Neural crest cell (in vitro differentiated cells): ENCODE data around the gene BCAR1. TPM values are rescaled to one million over a fixed set of nuclear protein-coding genes. Genes with fewer than 3 reads are reported as not detected.

Experiments
- DNase-seq: peaks from one replicate; pipeline ENCODE4 v3.0.0; 2021; ENCODE audit warnings: low read depth, mixed read lengths, low spot score
- H3K27ac Mint-ChIP-seq: one replicate; pipeline ENCODE4 v1.8.0; 2021; ENCODE audit warnings: mild to moderate bottlenecking, mixed read lengths; ENCODE audit not compliant: unreplicated experiment
- H3K27me3 Mint-ChIP-seq: 2 replicates; pipeline ENCODE4 v1.8.0; 2021; ENCODE audit warnings: low read depth, mild to moderate bottlenecking, mixed read lengths
- H3K36me3 Mint-ChIP-seq: 2 replicates; pipeline ENCODE4 v1.8.0; 2021; ENCODE audit warnings: low read depth, mild to moderate bottlenecking, mixed read lengths
- H3K4me1 Mint-ChIP-seq: 2 replicates; pipeline ENCODE4 v1.8.0; 2021; ENCODE audit warnings: mixed read lengths
- H3K4me3 Mint-ChIP-seq: one replicate; pipeline ENCODE4 v1.8.0; 2021; ENCODE audit warnings: mild to moderate bottlenecking, mixed read lengths
- H3K9me3 Mint-ChIP-seq: 2 replicates; pipeline ENCODE4 v1.8.0; 2021; ENCODE audit warnings: mixed read lengths
- CTCF ChIP-seq: fragments of 200-600 bp; sonication (generic); conservative IDR thresholded peaks from 2 replicates; pipeline ENCODE4 v1.5.0; 2021; ENCODE audit warnings: antibody characterized with exemption, mild to moderate bottlenecking
- total RNA-seq: library from RNA; stranded (reverse); gene quantifications from 2 replicates; pipeline ENCODE4 v1.2.1, GENCODE V29; 2021

BCAR1 gene
- total RNA-seq, 1 donor from 2014 or later, result 63.8 TPM

GRCh38 chr16:75256059-75256571 lies 4.7 kb upstream of the BCAR1 start:
- no peak overlapping the region for H3K4me3 Mint-ChIP-seq
- no peaks in the 10 kb centered on the region for H3K36me3 Mint-ChIP-seq
- H3K27ac Mint-ChIP-seq, result no peak overlapping the region
- H3K9me3 Mint-ChIP-seq, result no peaks in the 10 kb centered on the region
- no peaks in the 10 kb centered on the region for H3K27me3 Mint-ChIP-seq
- TF ChIP-seq CTCF, result no peak
- no peak for DNase-seq
- peaks cover 46% of the 10 kb centered on the region for H3K4me1 Mint-ChIP-seq

- no peak overlapping the region for H3K27ac Mint-ChIP-seq
- H3K27me3 Mint-ChIP-seq, result peaks cover 7% of the 10 kb centered on the region
- no peak for TF ChIP-seq CTCF
- H3K36me3 Mint-ChIP-seq, result no peaks in the 10 kb centered on the region
- DNase-seq, result no peak
- peaks cover 49% of the 10 kb centered on the region for H3K4me1 Mint-ChIP-seq
- H3K9me3 Mint-ChIP-seq, result no peaks in the 10 kb centered on the region
- H3K4me3 Mint-ChIP-seq, result peak overlapping the region; percentile 47
Observed at GRCh38 chr16:75254359-75254837, 3.0 kb upstream of the BCAR1 start.

GRCh38 chr16:75252946-75253911 lies 1.8 kb upstream of the BCAR1 start:
- peaks cover 7% of the 10 kb centered on the region for H3K27me3 Mint-ChIP-seq
- no peaks in the 10 kb centered on the region for H3K36me3 Mint-ChIP-seq
- no peak for TF ChIP-seq CTCF
- no peak for DNase-seq
- H3K9me3 Mint-ChIP-seq, result no peaks in the 10 kb centered on the region
- H3K4me3 Mint-ChIP-seq, result peak overlapping the region; percentile 80
- H3K4me1 Mint-ChIP-seq, result peaks cover 50% of the 10 kb centered on the region
- no peak overlapping the region for H3K27ac Mint-ChIP-seq

- no peak for TF ChIP-seq CTCF
- no peak for DNase-seq
- Mint-ChIP-seq H3K27me3 (peaks cover 7% of the 10 kb centered on the region), H3K4me1 (peaks cover 50% of the 10 kb centered on the region), H3K4me3 (peak overlapping the region; percentile 88), H3K36me3 (no peaks in the 10 kb centered on the region), H3K9me3 (no peaks in the 10 kb centered on the region), H3K27ac (no peak overlapping the region)
Observed at GRCh38 chr16:75252049-75252864, 833 bp upstream of the BCAR1 start.

GRCh38 chr16:75250809-75251279 lies 580 bp downstream of the BCAR1 start:
- peaks cover 7% of the 10 kb centered on the region for H3K27me3 Mint-ChIP-seq

More at GRCh38 chr16:75250809-75251279, 580 bp downstream of the BCAR1 start:
- peak overlapping the region; percentile 88 for H3K4me3 Mint-ChIP-seq
- no peak for TF ChIP-seq CTCF
- no peak overlapping the region for H3K27ac Mint-ChIP-seq
- no peaks in the 10 kb centered on the region for H3K9me3 Mint-ChIP-seq
- no peak for DNase-seq
- H3K36me3 Mint-ChIP-seq, result no peaks in the 10 kb centered on the region
- peaks cover 58% of the 10 kb centered on the region for H3K4me1 Mint-ChIP-seq
